Breast epithelium (tissue), 3 donors: ENCODE results near the gene TTPAL.

Source experiments
- POLR2A ChIP-seq: fragments of 450-650 bp; IDR thresholded peaks from one replicate; pipeline ENCODE4 v1.6.1; 2016; ENCODE audit warnings: antibody characterized with exemption, mild to moderate bottlenecking, moderate library complexity
- TF ChIP-seq, protein P1 (sequence below), 3 donors: fragments of 450-650 bp; IDR thresholded peaks; one replicate each; pipeline ENCODE4 v1.5.1; 2016 to 2017; ENCODE audit warnings: antibody characterized with exemption in 3 of 3, mild to moderate bottlenecking in 3 of 3, moderate library complexity in 3 of 3

DNA sequence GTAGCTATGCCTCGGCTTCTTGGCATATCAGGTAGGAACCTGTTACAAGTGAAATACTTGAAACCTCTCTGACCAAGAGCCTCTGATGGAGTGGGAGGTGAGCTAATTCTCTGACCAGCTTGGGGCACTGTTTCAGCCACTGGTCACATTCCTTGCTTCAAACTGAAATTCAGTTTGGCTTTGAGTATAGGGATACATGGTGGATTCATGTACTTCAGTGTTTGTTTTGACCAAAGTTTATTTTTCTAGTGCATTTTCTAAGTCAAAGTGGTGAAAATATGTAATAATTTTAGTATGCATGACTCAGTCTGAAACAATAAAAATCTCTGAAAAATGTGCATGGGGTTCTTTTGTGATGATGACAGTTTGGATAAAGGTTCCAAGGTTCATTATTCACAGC is 18.6 kb downstream of the TTPAL start:
- TF ChIP-seq, protein P1, sequence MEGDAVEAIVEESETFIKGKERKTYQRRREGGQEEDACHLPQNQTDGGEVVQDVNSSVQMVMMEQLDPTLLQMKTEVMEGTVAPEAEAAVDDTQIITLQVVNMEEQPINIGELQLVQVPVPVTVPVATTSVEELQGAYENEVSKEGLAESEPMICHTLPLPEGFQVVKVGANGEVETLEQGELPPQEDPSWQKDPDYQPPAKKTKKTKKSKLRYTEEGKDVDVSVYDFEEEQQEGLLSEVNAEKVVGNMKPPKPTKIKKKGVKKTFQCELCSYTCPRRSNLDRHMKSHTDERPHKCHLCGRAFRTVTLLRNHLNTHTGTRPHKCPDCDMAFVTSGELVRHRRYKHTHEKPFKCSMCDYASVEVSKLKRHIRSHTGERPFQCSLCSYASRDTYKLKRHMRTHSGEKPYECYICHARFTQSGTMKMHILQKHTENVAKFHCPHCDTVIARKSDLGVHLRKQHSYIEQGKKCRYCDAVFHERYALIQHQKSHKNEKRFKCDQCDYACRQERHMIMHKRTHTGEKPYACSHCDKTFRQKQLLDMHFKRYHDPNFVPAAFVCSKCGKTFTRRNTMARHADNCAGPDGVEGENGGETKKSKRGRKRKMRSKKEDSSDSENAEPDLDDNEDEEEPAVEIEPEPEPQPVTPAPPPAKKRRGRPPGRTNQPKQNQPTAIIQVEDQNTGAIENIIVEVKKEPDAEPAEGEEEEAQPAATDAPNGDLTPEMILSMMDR (IDR thresholded peaks at IDR 0.05) = no peak
- no peak for TF ChIP-seq POLR2A
